Stimulated activated CD8-positive, alpha-beta memory T cell treated with anti-CD3 and anti-CD28 coated beads, Interleukin-4, amount 100 ng/mL, for 1 hour (primary cell): Measurements from ENCODE around the gene PIEZO1.

ENCODE experiments used
- DNase-seq, 2 donors: peaks; one replicate each; pipeline ENCODE4 v3.0.0-alpha.2; 2020; ENCODE audit warnings: low read depth in 2 of 2, low spot score in 1 of 2

PIEZO1 gene

GRCh38 chr16:88770461-88771293 is 14.3 kb downstream of the PIEZO1 start:
- DNase-seq: no peak

GRCh38 chr16:88769617-88770460 is 15.2 kb downstream of the PIEZO1 start:
- no peak for DNase-seq

- DNase-seq: no peak
Observed at GRCh38 chr16:88768071-88768783, 16.8 kb downstream of the PIEZO1 start.

- no peak for DNase-seq
Observed at GRCh38 chr16:88767546-88768070, 17.4 kb downstream of the PIEZO1 start.

GRCh38 chr16:88766975-88767374 is 18.0 kb downstream of the PIEZO1 start:
- DNase-seq: no peak

GRCh38 chr16:88764913-88765349 is 20.1 kb downstream of the PIEZO1 start:
- no peak for DNase-seq

- DNase-seq: no peak
Observed at GRCh38 chr16:88764080-88764479, 20.9 kb downstream of the PIEZO1 start.

GRCh38 chr16:88763502-88764053 is 21.4 kb downstream of the PIEZO1 start:
- DNase-seq: no peak

GRCh38 chr16:88762941-88763340 is 22.1 kb downstream of the PIEZO1 start:
- DNase-seq: no peak

GRCh38 chr16:88762258-88762870 is 22.7 kb downstream of the PIEZO1 start:
- no peak for DNase-seq

- DNase-seq: no peak
Observed at GRCh38 chr16:88761830-88762229, 23.2 kb downstream of the PIEZO1 start.

GRCh38 chr16:88761143-88761534 is 23.9 kb downstream of the PIEZO1 start:
- no peak for DNase-seq

- no peak for DNase-seq
Observed at GRCh38 chr16:88760424-88761142, 24.4 kb downstream of the PIEZO1 start.

- DNase-seq: no peak
Observed at GRCh38 chr16:88759976-88760350, 25.1 kb downstream of the PIEZO1 start.

GRCh38 chr16:88759245-88759975 is 25.6 kb downstream of the PIEZO1 start:
- DNase-seq: no peak

- no peak for DNase-seq
Observed at GRCh38 chr16:88758944-88759244, 26.1 kb downstream of the PIEZO1 start.

- no peak for DNase-seq
Observed at GRCh38 chr16:88758227-88758943, 26.6 kb downstream of the PIEZO1 start.

GRCh38 chr16:88755745-88756443 is 29.1 kb downstream of the PIEZO1 start:
- no peak for DNase-seq
